Measurements from ENCODE around the gene SRP68. TPM values are rescaled to one million over a fixed set of nuclear protein-coding genes. Genes with fewer than 3 reads are reported as not detected.

Gene SRP68
- total RNA-seq, 2 experiments from 2014 or later: 140 to 141 TPM

DNA sequence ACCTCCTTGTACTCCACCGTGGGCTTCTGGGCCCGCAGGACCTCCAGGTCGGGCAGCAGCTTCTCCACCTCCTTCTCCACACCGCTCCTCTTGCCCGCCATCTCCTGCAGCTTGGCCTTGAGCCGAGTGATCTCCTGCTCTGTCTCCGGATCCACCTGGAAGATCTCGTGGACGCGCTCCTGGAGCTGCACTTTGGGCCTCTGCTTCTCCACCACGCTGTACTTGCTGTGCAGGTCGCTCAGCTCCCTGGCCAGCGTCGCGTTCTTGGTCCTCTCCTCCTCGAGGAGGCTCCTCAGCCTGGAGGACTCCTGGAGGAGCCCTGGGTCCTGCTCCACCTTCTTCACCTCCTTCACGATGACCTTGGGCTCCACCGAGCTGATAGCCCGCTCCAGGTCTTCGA is 62.9 kb downstream of the SRP68 start:
- Mint-ChIP-seq H3K4me3 (no peak overlapping the region), H3K9me3 (no peaks in the 10 kb centered on the region), H3K4me1 (peaks cover 5% of the 10 kb centered on the region), H3K27ac (no peak overlapping the region), H3K27me3 (no peaks in the 10 kb centered on the region), H3K36me3 (peaks cover 2% of the 10 kb centered on the region)
- no peak for DNase-seq

DNA sequence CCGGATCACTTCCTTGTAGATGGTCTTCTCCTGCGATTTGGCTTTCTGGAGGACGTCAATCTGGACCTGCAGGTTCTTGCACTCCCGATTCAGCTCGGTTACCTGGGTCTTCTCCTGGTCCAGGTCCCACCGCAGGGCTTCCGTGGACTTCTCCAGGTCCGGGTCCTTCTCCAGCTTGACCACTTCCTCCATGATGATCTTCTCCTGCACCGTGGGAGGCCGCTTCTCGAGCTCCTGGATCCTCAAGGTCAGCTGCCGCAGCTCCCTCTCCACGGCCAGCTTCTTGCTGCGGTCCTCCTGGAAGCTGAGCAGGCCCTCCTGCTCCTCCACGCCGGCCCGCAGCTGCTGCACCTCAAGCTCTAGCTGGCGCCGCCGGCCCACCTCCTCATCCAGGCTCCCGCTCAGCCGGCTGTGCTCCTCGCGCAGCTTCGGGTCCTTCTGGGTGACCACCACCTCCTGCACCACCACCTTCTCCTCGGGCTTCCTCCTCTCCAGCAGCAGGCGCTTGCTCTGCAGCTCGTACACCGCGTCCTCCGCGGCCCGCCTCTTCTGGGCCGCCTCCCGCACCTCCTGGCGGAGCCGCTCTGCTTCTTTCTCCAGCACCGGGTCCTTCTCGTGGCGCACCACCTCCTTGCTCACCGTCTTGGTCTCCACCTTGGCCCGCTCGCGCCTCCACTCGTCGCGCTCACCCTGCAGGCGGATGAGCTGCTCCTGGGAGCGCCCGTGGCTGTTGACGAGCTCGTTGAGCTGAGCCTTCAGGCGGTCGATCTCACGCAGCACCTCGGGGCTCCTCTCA is 63.5 kb downstream of the SRP68 start:
- no peak for DNase-seq
- Mint-ChIP-seq H3K9me3 (no peaks in the 10 kb centered on the region), H3K27me3 (no peaks in the 10 kb centered on the region), H3K4me3 (no peak overlapping the region), H3K27ac (no peak overlapping the region), H3K4me1 (peaks cover under 1% of the 10 kb centered on the region), H3K36me3 (peaks cover 2% of the 10 kb centered on the region)

- Mint-ChIP-seq H3K27ac (no peak overlapping the region), H3K4me3 (no peak overlapping the region), H3K27me3 (no peaks in the 10 kb centered on the region), H3K9me3 (no peaks in the 10 kb centered on the region), H3K36me3 (peaks cover 2% of the 10 kb centered on the region), H3K4me1 (no peaks in the 10 kb centered on the region)
- DNase-seq: no peak
Measured at GRCh38 chr17:76008208-76008607, 64.1 kb downstream of the SRP68 start.

- H3K4me3 Mint-ChIP-seq: no peak overlapping the region
- no peaks in the 10 kb centered on the region for H3K9me3 Mint-ChIP-seq
- no peak for DNase-seq
- H3K27ac Mint-ChIP-seq: no peak overlapping the region
- H3K27me3 Mint-ChIP-seq: no peaks in the 10 kb centered on the region
- H3K36me3 Mint-ChIP-seq: peaks cover 2% of the 10 kb centered on the region
- no peaks in the 10 kb centered on the region for H3K4me1 Mint-ChIP-seq
Measured at GRCh38 chr17:76007850-76008165, 64.5 kb downstream of the SRP68 start.

DNA sequence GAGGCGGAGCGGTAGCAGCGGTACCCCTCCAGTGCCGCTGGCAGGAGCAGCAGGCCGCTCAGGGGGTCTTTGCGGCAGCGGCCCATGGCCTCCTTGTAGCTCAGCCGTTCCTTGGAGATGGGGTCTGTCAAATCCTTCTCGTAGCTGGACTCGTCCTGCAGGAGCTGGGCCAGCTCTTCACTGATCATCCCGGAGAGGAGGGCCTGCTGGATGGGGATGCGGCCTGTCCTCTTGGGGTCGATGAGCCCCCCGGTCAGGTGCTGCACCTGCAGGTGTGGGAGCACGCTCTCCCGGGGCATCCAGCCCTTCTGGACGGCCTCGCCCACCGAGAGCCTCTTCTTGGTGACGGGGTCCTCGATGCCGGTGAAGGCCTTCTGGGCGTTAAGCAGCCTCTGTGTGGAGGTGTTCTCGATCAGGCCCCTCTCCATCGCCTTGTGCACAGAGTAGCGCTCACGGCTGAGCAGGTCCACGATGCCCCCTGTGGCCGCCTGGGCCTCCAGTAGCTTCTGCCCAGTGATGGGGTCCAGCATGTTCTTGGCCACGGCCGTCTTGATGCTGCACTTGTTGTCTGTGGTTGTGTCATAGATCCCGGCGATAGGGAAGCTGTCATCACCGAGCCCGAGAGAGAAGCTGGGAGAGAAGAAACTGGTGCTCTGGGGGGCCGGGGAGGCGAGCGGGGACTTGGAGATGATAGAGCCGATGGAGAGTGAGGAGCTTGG is 65.0 kb downstream of the SRP68 start:
- H3K9me3 Mint-ChIP-seq: no peaks in the 10 kb centered on the region
- H3K36me3 Mint-ChIP-seq: peaks cover 2% of the 10 kb centered on the region
- H3K4me3 Mint-ChIP-seq: no peak overlapping the region
- H3K27ac Mint-ChIP-seq: no peak overlapping the region
- DNase-seq: no peak
- H3K27me3 Mint-ChIP-seq: no peaks in the 10 kb centered on the region
- H3K4me1 Mint-ChIP-seq: no peaks in the 10 kb centered on the region

DNA sequence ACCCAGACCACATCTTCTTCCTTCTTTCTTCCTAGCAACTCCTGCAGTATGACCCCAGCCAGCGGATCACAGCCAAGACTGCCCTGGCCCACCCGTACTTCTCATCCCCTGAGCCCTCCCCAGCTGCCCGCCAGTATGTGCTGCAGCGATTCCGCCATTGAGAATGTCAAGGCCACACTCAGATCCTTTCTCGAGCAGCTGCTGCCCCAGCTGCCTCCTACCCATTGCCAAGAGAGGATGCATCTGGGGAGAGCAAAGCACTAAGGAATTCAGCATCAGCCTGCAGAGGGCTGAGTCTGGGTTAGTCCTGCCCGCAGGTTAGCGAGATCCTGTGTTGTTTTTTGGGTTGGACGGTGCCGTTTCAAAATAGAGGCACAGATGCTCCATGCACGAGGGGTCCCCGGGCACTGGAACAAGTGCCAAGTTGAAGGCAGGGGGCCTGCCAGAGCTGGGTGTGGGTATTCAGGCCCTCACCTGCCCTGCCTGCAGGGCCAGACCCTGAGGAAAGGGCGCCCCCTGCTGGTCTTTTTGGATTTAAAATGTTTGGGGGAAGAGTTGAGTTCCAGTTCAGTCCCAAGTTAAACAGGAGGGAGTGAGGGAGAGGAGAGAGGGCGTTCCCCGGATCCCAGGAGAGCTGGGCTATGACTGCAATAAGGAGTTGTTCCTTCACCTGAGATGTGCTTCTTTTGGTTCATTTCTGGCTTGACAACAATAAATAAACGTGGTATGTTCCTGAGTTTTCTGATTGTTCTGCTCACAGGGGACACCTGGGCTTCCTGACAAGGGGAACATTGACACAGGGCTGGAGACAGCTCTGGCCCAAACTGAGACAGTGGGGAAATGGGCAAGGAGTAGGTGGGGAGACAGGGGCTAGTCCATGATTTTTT is 66.8 kb downstream of the SRP68 start:
- H3K27me3 Mint-ChIP-seq: no peaks in the 10 kb centered on the region

DNA sequence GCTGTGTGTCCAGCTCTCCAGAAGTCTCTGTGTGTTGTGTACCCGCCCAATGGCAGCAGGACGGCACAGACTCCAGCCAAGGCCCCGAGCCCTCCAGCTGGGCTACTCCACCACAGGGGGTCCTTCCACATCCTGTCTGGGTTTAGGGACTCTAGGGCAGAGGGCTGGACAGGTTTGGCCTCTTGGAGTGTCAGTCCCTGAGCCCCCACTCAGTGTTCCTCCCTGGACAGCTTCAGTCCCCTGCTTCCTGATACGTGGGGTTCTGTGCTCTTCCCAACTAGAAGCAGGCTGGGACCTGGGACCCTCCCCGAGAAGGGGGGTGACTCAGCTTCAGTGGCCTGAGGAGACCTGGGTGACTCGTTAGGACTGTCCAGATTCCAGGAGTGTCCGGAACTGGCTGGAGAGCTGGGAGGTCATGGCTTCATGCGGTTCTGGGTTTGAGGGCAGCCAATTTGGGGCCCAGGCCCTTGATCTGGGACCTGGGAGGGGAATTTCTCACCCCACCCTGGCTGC is 67.5 kb downstream of the SRP68 start:
- H3K4me1 Mint-ChIP-seq: no peaks in the 10 kb centered on the region
- H3K9me3 Mint-ChIP-seq: no peaks in the 10 kb centered on the region
- no peaks in the 10 kb centered on the region for H3K27me3 Mint-ChIP-seq
- H3K36me3 Mint-ChIP-seq: peaks cover 2% of the 10 kb centered on the region
- H3K27ac Mint-ChIP-seq: no peak overlapping the region
- DNase-seq: no peak
- H3K4me3 Mint-ChIP-seq: no peak overlapping the region

More for the DNA sequence above, 66.8 kb downstream of the SRP68 start:
- Mint-ChIP-seq H3K4me1 (no peaks in the 10 kb centered on the region), H3K36me3 (peaks cover 2% of the 10 kb centered on the region), H3K9me3 (no peaks in the 10 kb centered on the region), H3K27ac (no peak overlapping the region), H3K4me3 (no peak overlapping the region)
- DNase-seq: peak; percentile 73

- Mint-ChIP-seq H3K27ac (no peak overlapping the region), H3K36me3 (no peaks in the 10 kb centered on the region), H3K27me3 (no peaks in the 10 kb centered on the region), H3K9me3 (no peaks in the 10 kb centered on the region), H3K4me3 (no peak overlapping the region), H3K4me1 (no peaks in the 10 kb centered on the region)
- DNase-seq: no peak
Measured at GRCh38 chr17:76003915-76004314, 68.4 kb downstream of the SRP68 start.

GRCh38 chr17:76002100-76002499 is 70.2 kb downstream of the SRP68 start:
- Mint-ChIP-seq H3K9me3 (no peaks in the 10 kb centered on the region), H3K36me3 (no peaks in the 10 kb centered on the region), H3K4me3 (no peak overlapping the region), H3K27ac (no peak overlapping the region), H3K4me1 (peaks cover 7% of the 10 kb centered on the region), H3K27me3 (no peaks in the 10 kb centered on the region)
- DNase-seq: no peak

GRCh38 chr17:76000755-76001521 is 71.4 kb downstream of the SRP68 start, which contains the start of gene CDK3:
Gene CDK3, plus strand, starts transcription at chr17:76000855. Its CDS starts 571 bp downstream, at chr17:76001426.
- Mint-ChIP-seq H3K4me1 (peaks cover 15% of the 10 kb centered on the region), H3K36me3 (no peaks in the 10 kb centered on the region), H3K27me3 (no peaks in the 10 kb centered on the region), H3K27ac (no peak within 1 kb of the TSS), H3K9me3 (no peaks in the 10 kb centered on the region), H3K4me3 (no peak within 1 kb of the TSS)
- DNase-seq: no peak

DNA sequence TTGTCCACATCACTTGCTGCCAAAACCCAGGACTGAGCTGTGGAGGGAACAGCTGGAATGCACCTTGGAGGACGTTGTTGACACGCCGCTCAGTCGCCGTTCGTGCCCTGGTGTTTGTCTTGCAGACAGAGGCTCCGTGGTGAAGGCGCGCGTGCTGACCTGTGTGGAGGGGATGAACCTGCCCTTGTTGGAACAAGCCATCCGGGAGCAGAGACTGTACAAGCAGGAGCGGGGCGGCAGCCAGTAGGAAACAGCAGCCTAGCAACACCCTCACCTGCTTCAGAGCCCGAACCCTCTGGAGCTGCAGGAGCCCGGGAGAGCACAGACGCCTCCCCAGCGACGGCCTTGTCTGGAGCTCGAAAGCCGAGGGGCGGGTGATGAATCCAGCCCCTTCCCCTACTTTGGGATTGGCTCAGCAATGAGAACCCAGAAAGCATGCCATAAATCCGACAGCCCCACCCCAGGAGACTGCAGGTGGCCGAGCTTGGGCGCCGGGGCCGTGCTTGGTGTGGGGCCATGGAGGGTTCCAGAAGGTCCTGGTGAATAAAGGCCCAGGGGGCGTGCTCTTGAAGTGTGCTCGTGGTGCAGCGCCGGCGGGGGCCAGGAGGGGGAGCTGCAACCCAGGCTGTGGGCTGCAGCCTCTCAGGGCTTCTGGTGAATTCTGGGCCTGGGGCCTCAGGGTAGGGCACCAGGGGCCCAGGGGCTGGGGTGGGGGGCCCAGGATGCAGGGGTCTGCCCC is 72.1 kb downstream of the SRP68 start:
- Mint-ChIP-seq H3K4me3 (no peak overlapping the region), H3K27ac (no peak overlapping the region), H3K27me3 (no peaks in the 10 kb centered on the region), H3K4me1 (peaks cover 15% of the 10 kb centered on the region), H3K36me3 (no peaks in the 10 kb centered on the region), H3K9me3 (no peaks in the 10 kb centered on the region)
- peak; percentile 69 for DNase-seq

- Mint-ChIP-seq H3K27ac (no peak overlapping the region), H3K4me3 (no peak overlapping the region), H3K9me3 (no peaks in the 10 kb centered on the region), H3K27me3 (no peaks in the 10 kb centered on the region), H3K4me1 (peaks cover 15% of the 10 kb centered on the region), H3K36me3 (peaks cover 1% of the 10 kb centered on the region)
- no peak for DNase-seq
Measured at GRCh38 chr17:75998327-75998795, 74.0 kb downstream of the SRP68 start.

GRCh38 chr17:75996665-75997590 is 75.4 kb downstream of the SRP68 start:
- Mint-ChIP-seq H3K9me3 (no peaks in the 10 kb centered on the region), H3K27ac (peak overlapping the region; percentile 80), H3K4me1 (peaks cover 15% of the 10 kb centered on the region), H3K4me3 (peak overlapping the region; percentile 44), H3K36me3 (peaks cover 3% of the 10 kb centered on the region), H3K27me3 (no peaks in the 10 kb centered on the region)
- no peak for DNase-seq

All from activated naive CD8-positive, alpha-beta T cell treated with anti-CD3 and anti-CD28 coated beads for 36 hours (primary cell).